Measurements from ENCODE around the gene GOLGA6L10.

- no peak for TF ChIP-seq EZH2phosphoT487 (IDR thresholded peaks at IDR 0.05; ENCODE audit: unreplicated experiment)
- no peak for TF ChIP-seq CTCF (conservative IDR thresholded peaks at IDR 0.05; ENCODE audit: low read depth in 2 of 2)
- TF ChIP-seq POLR2AphosphoS5 (IDR thresholded peaks at IDR 0.05; ENCODE audit: low read depth): no peak
- no peak for TF ChIP-seq STAT1 (IDR thresholded peaks at IDR 0.05; ENCODE audit: unreplicated experiment)
- TF ChIP-seq ZNF462 (CRISPR knock-in tag; IDR thresholded peaks at IDR 0.05): no peak
- TF ChIP-seq, protein P1, sequence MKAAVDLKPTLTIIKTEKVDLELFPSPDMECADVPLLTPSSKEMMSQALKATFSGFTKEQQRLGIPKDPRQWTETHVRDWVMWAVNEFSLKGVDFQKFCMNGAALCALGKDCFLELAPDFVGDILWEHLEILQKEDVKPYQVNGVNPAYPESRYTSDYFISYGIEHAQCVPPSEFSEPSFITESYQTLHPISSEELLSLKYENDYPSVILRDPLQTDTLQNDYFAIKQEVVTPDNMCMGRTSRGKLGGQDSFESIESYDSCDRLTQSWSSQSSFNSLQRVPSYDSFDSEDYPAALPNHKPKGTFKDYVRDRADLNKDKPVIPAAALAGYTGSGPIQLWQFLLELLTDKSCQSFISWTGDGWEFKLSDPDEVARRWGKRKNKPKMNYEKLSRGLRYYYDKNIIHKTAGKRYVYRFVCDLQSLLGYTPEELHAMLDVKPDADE (IDR thresholded peaks at IDR 0.05): no peak
- no peak for TF ChIP-seq JUNB (IDR thresholded peaks at IDR 0.05; ENCODE audit: unreplicated experiment)
- no peak for TF ChIP-seq EZH2 (IDR thresholded peaks at IDR 0.05; ENCODE audit: low read depth, unreplicated experiment)
- TF ChIP-seq REST (IDR thresholded peaks at IDR 0.05; ENCODE audit: unreplicated experiment): no peak
- TF ChIP-seq CREB1 (CRISPR knock-in tag; IDR thresholded peaks at IDR 0.05; ENCODE audit: low read depth): no peak
- no peak for TF ChIP-seq ZNF114 (CRISPR knock-in tag; IDR thresholded peaks at IDR 0.05)
Observed at GRCh38 chr15:82313446-82313845, 35.8 kb downstream of the GOLGA6L10 start.

Data from GM23338 (cell line).